ENCODE results near the gene NOL11.
A peak's percentile ranks its signal among the peaks of the same experiment; 100 is the strongest.

The NOL11 gene

DNA sequence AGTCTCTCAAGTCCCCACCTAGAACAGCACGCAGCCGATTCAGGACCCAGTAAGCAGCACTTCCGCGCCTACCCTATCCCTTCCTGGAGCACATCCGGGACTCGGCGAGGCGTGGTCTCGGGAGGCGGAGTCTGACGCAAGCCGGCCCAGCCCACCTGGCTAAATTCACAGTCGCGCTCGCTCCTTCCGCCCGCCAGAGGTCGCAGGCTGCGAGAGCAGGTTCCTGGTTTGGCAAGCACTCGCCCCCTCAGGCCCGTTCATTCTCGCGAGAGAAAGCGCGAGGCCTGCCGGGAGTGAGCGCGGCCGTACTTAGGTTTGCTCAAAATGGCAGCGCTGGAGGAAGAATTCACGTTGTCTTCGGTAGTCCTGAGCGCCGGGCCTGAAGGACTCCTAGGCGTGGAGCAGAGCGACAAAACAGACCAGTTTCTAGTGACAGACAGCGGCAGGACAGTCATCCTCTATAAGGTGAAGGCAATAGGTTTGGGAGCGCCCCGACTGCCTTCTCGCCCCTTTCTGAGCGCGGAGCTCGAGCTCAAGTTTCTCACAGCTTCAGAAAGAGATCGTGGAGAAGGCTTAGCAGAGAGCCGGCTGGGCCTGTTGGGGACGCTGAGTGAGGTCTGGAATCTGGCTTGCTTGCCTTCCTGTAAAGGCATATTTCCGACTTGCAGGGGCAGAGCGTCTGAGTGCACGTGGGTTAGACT lies at the start of gene NOL11:
NOL11 (plus strand) TSS at position 313 of the 701 bp plus-strand sequence; CDS start at position 325, 12 bp downstream.
- peak; percentile 100 for DNase-seq
- TF ChIP-seq GATA1 (IDR thresholded peaks at IDR 0.05; ENCODE audit: low read depth, low read length), result no peak
- peak; percentile 96 for TF ChIP-seq POLR2A (IDR thresholded peaks at IDR 0.05; ENCODE audit: low read length)

DNA sequence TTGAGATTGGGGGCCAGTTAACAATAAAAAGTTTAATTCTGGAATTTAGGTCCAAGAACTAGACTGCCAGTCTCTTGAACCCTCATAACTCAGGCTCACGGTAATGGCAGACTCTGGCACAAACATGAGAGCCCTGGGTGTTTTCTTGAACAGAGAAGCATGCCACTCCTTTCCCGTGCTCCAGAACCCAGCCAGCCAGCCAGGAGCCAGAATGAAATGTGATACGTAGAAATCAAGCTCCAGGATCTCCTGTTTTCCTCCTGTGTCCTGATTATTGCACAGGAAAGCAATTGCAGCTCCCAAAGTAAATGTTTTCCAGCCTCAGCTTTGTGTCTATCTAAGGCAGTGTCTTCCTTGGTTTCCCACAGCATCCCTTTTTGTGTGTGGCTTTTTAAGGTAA lies 46.2 kb upstream of the NOL11 start:
- TF ChIP-seq GATA1 (IDR thresholded peaks at IDR 0.05; ENCODE audit: low read depth, low read length) (no peak), POLR2A (IDR thresholded peaks at IDR 0.05; ENCODE audit: low read length) (no peak)
- DNase-seq, result no peak

DNA sequence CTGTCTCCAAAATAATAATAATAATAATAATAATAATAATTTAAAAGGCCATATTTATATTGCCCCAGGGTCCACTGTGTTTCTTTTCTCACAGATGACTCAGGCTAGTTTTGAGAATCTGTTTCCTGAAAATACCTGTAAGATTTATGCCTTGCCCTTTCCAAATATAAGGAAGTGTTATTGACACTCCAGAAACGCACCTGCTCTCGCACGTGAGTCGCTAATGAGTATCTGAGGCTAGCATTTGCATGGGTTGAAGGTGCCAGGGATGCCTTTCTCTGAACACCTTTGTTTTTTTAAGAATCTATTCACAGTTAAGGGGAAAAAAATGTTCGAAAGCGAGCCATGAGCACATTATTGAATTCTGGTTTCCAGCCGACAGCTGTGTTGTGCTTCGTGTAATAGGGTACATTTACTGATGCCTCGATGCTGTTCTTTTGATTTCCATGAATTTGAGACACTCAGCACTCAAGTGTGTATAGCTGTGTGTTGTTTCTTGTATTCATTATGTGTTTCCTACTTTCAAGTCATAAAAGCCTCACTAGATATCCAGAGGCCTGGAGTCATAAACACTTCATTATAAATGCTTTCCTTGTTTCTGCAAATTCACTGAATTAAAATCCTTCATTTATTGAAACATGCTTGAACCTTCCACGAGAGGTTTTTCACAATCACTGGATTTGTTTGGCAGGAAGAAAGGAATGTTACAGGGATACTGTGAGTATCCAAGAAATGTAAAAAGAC lies 45.0 kb upstream of the NOL11 start:
- TF ChIP-seq GATA1 (IDR thresholded peaks at IDR 0.05; ENCODE audit: low read depth, low read length), result no peak
- DNase-seq, result no peak

DNA sequence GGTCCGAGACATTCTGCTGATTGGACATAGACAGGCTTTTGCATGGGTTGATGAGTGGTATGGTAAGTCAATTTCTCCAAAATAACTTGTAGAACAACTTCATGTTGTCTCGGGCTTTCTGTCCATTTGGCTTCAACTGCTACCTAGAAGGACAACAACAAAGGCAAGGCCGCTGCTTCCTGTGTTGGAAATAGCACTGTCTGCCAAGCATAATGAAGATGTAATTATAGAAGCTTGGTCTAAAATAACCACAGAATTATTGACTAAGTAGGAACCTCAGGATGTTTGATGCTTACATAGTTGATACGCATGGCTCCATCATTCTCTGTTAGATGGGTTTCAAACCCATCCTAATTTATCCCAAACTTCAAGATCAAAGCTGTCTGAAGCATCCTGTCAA lies 42.3 kb upstream of the NOL11 start:
- DNase-seq, result no peak
- TF ChIP-seq GATA1 (IDR thresholded peaks at IDR 0.05; ENCODE audit: low read depth, low read length) (no peak), POLR2A (IDR thresholded peaks at IDR 0.05; ENCODE audit: low read length) (no peak)

DNA sequence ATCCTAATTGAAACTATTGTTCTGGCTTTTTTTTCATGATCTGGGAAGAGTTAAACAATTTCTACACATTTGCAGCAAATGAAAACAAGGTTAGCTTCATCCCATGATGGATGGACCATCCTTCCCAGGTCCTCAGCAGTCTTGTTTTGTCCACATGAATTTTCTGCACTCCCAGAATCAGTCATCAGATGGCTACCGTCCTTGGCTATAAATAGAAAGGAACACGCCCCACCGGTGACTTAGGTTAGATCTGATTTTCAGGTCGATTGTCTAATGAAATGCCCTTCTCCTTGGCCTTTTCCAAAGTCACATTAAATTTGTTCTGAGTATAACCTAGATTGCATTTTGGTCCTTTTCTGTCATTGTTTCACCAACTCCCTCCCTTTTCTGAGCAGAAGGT lies 41.4 kb upstream of the NOL11 start:
- DNase-seq, result no peak
- TF ChIP-seq GATA1 (IDR thresholded peaks at IDR 0.05; ENCODE audit: low read depth, low read length) (no peak), POLR2A (IDR thresholded peaks at IDR 0.05; ENCODE audit: low read length) (no peak)

DNA sequence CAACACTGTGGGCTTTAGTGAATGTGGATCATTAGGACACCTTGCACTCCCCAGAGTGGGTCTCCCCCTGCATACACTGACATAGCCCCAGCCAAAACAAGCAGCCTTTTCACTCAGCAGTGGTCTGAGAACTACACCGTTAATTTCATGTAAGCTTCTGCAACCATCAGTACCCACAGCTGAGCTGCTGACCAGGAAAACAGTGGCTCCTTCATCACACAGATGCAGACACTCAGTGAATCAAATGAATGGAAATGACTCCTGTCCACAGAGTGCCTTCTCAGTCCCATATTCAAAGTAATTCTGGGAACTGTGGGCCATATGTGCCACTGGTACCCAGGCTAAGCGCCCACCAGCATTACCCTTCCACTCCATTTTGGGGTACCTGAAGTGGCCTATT lies 39.3 kb upstream of the NOL11 start:
- no peak for TF ChIP-seq POLR2A (IDR thresholded peaks at IDR 0.05; ENCODE audit: low read length)
- no peak for DNase-seq

DNA sequence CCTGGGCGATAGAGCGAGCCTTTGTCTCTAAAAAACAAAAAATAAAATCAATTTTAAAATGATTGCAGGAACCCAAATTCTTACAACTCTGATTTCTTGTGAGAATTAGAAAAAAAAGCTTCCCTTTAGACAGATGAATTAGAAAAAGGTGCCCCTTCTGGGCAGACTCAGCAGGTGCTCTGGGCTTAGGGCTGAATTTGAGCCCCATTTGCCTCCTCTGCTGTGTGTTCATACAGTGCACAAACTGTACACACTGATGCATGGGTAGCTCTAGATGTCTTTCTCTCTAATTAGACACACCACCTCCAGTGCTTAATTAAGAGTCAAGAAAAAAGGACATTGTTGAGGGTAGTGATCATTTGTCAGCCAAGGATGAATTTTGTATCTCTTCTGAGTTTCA lies 38.5 kb upstream of the NOL11 start:
- no peak for TF ChIP-seq GATA1 (IDR thresholded peaks at IDR 0.05; ENCODE audit: low read depth, low read length)
- TF ChIP-seq POLR2A (IDR thresholded peaks at IDR 0.05; ENCODE audit: low read length), result no peak
- DNase-seq, result no peak

DNA sequence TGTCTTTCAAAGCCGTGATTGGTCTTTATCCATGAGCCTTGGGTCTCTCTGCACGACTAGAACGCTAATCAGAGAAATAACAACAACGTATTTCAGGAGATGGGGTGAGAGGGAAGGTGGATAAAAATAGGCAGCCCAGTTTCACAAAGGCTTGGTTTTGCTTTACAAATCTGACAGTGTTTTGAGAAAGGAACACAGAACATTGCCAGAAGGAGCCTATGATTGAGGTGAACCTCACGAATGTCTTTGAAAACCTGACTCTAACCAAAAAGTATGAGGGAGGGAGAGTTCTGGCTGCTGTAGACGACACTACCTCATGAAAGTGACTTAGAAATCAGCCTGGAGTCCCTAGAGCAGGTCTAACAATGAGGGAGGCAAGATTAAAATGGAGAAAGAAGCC lies 38.0 kb upstream of the NOL11 start:
- no peak for DNase-seq
- no peak for TF ChIP-seq GATA1 (IDR thresholded peaks at IDR 0.05; ENCODE audit: low read depth, low read length)
- TF ChIP-seq POLR2A (IDR thresholded peaks at IDR 0.05; ENCODE audit: low read length), result no peak

DNA sequence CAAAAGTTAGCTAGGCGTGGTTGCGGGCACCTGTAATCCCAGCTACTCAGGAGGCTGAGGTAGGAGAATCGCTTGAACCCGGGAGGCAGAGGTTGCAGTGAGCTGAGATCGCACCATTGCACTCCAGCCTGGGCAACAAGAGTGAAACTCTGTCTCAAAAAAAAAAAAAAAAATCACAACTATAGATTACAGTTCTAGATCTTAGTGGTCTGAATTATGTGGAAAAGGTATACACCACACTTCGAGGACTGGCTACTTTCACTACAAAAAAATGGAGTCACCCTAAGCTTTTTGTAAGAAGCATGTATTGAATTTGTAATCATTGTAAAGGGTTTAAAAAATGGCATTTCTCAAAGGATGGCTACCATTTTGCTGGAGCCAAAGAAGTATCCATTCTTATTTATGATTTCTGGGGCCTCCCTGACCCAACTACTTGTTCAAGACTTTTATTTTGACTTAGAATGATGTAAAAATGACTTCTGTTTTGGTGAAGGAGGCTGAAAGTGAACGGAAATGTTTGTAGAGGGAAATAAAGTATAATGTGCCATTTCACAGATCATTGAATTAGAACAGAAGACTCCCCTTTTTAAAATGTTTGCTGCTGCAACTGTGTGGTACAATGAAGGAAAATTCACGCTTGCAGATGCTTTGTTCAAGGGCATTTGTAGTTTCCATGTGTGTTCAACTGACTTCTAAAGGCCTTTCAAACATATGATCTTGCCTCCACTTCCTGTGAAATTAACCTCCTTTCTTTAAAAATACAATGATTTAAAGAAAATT lies 37.1 kb upstream of the NOL11 start:
- TF ChIP-seq POLR2A (IDR thresholded peaks at IDR 0.05; ENCODE audit: low read length), result no peak
- TF ChIP-seq GATA1 (IDR thresholded peaks at IDR 0.05; ENCODE audit: low read depth, low read length), result no peak
- DNase-seq, result no peak

DNA sequence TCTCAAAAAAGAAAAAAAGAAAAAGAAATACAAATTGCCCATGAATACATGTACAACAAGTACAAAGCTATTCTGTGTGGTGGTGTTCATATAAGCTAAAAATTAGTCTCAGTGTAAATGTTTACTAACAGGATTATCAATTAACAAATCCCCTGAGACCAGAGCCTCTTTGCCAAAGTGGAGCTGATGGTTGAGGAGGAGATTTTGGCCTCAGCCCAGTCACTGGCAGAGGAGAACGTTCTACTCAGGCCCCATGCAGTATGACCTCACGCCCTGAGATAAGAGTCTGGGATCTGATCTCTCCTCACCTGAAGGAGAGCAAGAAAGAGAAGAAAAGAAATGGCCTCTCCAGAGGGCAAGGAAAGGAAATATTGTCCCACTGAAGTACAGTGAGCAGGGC lies 35.5 kb upstream of the NOL11 start:
- DNase-seq, result no peak
- TF ChIP-seq POLR2A (IDR thresholded peaks at IDR 0.05; ENCODE audit: low read length) (no peak), GATA1 (IDR thresholded peaks at IDR 0.05; ENCODE audit: low read depth, low read length) (no peak)

DNA sequence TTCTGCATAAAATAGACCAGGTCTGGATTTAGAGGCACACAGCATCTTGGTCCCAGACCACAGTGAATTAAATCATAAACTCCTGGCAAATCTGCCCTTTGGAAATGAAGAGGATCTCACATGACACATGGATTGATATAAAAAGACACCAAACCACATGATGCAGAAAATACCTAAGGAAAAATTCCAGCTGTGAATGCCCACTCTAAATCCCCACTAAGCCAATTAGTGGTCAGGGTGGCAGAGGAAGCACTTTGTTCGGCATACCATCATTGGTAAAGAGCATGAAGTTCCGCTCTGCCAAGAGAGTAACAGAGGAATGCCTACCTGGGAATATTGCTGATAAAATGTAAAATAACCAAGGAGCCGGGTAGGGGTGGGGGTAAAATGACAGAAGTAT lies 32.4 kb upstream of the NOL11 start:
- no peak for TF ChIP-seq POLR2A (IDR thresholded peaks at IDR 0.05; ENCODE audit: low read length)
- no peak for DNase-seq

DNA sequence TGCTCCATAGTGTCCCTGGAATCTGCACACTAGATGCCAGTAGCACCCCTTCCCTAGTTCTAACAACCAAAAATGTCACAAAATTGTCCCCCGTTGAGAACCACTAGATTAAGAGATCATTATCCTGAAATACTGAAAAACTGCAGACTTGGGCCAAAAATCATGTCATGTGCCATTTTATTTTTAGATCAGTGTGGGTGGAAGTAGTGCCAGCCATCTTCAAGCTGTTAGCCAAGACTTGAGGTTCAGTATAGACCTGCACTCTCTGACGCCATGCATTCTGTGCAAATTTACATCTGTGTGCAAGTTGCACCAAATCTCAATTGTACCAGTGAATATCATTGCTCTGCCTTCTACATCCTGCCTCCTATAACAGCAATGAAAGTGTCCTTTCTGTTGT lies 31.5 kb upstream of the NOL11 start:
- no peak for DNase-seq
- TF ChIP-seq POLR2A (IDR thresholded peaks at IDR 0.05; ENCODE audit: low read length) (no peak), GATA1 (IDR thresholded peaks at IDR 0.05; ENCODE audit: low read depth, low read length) (no peak)

DNA sequence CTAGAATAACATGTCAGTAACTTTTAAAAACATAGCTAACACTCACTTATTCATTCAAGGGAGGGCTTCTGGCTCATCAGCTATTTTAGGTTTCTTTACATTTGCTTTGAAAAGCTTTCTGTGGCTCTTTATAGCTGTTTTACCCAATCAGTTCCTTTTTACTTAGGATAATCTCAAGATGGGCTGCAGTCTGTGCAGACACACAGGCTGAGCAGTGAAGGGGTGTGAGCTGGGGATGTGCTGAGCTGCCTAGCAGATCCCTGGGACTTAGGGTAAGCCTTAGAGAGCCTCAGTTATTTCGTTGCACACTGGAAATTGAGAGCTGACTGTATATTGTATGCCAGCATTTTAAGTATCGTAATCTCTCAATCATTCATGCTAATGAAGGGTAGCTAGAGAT lies 30.2 kb upstream of the NOL11 start:
- no peak for DNase-seq
- TF ChIP-seq GATA1 (IDR thresholded peaks at IDR 0.05; ENCODE audit: low read depth, low read length) (no peak), POLR2A (IDR thresholded peaks at IDR 0.05; ENCODE audit: low read length) (no peak)

DNA sequence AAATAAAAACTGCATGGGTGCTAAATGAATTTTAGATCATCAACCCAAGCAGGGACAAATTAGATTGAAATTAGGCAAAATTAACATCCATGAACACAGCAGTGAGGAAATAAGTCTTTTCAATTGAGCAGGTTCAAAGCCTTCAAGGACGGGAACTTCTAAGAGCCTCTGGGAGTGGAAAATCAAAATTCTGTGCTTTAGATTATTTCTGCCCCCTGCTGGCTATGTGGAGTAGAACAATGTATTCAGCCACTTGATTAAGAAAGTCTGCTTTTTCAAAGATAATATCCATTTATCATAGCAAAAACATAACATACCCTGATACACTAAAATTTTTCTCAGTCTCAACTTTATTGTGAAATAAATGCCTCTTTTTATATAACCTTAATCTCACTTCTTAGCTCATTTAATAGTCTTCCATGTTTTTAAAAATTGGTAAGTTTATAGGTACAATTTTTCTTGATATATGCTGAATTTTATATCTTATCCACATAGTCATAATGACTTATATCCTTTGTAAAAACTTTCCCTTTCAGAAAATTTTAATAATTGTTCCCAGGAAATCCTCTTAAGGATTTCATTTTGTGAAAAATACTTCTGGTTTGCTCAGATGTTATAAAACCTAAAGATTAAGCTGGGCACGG lies 28.1 kb upstream of the NOL11 start:
- peak; percentile 55 to 75 for DNase-seq
- TF ChIP-seq POLR2A (IDR thresholded peaks at IDR 0.05; ENCODE audit: low read length), result no peak
- TF ChIP-seq GATA1 (IDR thresholded peaks at IDR 0.05; ENCODE audit: low read depth, low read length), result no peak
